Ectodermal cell (in vitro differentiated cells): ENCODE results near the gene ARHGAP15.

ENCODE experiments used
- H3K27ac ChIP-seq: 2 replicates; pipeline ENCODE4 v1.7.0; 2013; ENCODE audit warnings: mild to moderate bottlenecking, low read depth, low read length; ENCODE audit not compliant: insufficient read depth, poor library complexity, severe bottlenecking
- H3K27me3 ChIP-seq: 2 replicates; pipeline ENCODE4 v1.7.0; 2013; ENCODE audit warnings: mild to moderate bottlenecking, low read length; ENCODE audit not compliant: insufficient read depth, control insufficient read depth, poor library complexity, severe bottlenecking
- H3K36me3 ChIP-seq: one replicate; pipeline ENCODE4 v1.7.0; 2013; ENCODE audit warnings: low read length; ENCODE audit not compliant: control insufficient read depth, insufficient read depth
- H3K4me1 ChIP-seq: one replicate; pipeline ENCODE4 v1.7.0; 2013; ENCODE audit warnings: low read length; ENCODE audit not compliant: control insufficient read depth, insufficient read depth
- H3K4me3 ChIP-seq: 2 replicates; pipeline ENCODE4 v1.7.0; 2013; ENCODE audit warnings: low read depth, low read length, control low read depth; ENCODE audit not compliant: insufficient read depth
- H3K9me3 ChIP-seq: 2 replicates; pipeline ENCODE4 v1.7.0; 2013; ENCODE audit warnings: mild to moderate bottlenecking, low read length, moderate library complexity; ENCODE audit not compliant: control insufficient read depth
- WGBS, 2 experiments: methylation state at CpG; one replicate each; pipeline ENCODE4 v1.1.7; 2013; ENCODE audit warnings: missing lambda C conversion rate in 2 of 2; 5-methylcytosine and 5-hydroxymethylcytosine counted together

Gene ARHGAP15

DNA sequence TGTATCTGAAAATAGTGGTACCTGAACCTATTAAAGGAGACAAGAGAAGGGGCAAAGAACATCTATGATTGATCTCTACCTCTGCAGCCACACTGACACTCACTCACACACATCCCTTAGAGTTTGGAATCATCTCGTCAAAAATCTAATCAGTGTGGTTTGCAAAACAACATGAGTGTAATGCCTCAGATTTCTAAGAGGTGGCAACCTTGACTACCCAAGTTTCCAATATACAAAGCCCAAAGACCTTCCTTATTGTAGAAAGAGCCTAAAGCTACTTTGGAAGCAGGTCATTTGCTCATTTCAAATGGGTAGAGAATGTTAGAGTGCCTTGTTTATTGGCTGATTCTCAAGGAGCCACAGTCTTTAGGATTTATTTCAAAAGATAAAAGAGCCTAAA lies 444.9 kb downstream of the ARHGAP15 start:
- Histone ChIP-seq H3K27ac (no peak overlapping the region), H3K9me3 (no peaks in the 10 kb centered on the region), H3K4me3 (no peak overlapping the region), H3K27me3 (no peaks in the 10 kb centered on the region), H3K36me3 (no peaks in the 10 kb centered on the region), H3K4me1 (no peaks in the 10 kb centered on the region)
- 74 to 85% methylated on average over 1 of the region's 1 CpG for WGBS, 2 experiments

GRCh38 chr2:143575340-143575739 lies 446.1 kb downstream of the ARHGAP15 start:
- Histone ChIP-seq H3K36me3 (no peaks in the 10 kb centered on the region), H3K27me3 (no peaks in the 10 kb centered on the region), H3K9me3 (no peaks in the 10 kb centered on the region), H3K27ac (no peak overlapping the region), H3K4me3 (no peak overlapping the region), H3K4me1 (no peaks in the 10 kb centered on the region)
- 71 to 82% methylated on average over 3 of the region's 3 CpGs for WGBS, 2 experiments

GRCh38 chr2:143577489-143577888 lies 448.3 kb downstream of the ARHGAP15 start:
- Histone ChIP-seq H3K4me3 (no peak overlapping the region), H3K27ac (no peak overlapping the region), H3K36me3 (no peaks in the 10 kb centered on the region), H3K4me1 (no peaks in the 10 kb centered on the region), H3K9me3 (no peaks in the 10 kb centered on the region), H3K27me3 (no peaks in the 10 kb centered on the region)
- WGBS, 2 experiments = 93% methylated on average over 2 of the region's 2 CpGs

- WGBS, 2 experiments = 82 to 94% methylated on average over 4 of the region's 4 CpGs
- H3K4me1 ChIP-seq = no peaks in the 10 kb centered on the region
- H3K36me3 ChIP-seq = no peaks in the 10 kb centered on the region
- H3K27ac ChIP-seq = no peak overlapping the region
- H3K4me3 ChIP-seq = no peak overlapping the region
- H3K27me3 ChIP-seq = no peaks in the 10 kb centered on the region
- H3K9me3 ChIP-seq = no peaks in the 10 kb centered on the region
Measured at GRCh38 chr2:143579456-143579855, 450.2 kb downstream of the ARHGAP15 start.

DNA sequence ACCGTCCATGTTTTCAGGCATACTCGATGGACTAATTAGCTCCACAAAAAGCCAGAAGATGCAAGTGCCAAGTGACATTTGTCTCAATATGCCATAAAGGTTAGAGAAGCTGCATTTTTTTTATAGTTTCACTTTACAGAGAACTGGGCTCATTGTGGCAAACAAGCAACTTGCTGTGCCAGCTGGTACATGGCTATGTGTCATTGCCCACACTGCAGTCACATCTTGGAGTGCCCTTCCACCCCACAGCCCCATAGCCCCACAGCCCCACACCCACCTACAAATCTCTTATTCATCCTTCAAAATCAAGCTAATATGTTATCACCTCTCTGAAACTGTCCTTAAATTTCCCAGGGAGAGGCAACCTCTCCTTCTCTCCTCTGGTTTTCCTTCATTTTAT lies 451.9 kb downstream of the ARHGAP15 start:
- 95% methylated on average over 2 of the region's 2 CpGs for WGBS, 2 experiments
- no peaks in the 10 kb centered on the region for H3K36me3 ChIP-seq
- no peak overlapping the region for H3K27ac ChIP-seq
- H3K4me1 ChIP-seq = no peaks in the 10 kb centered on the region
- no peaks in the 10 kb centered on the region for H3K9me3 ChIP-seq
- no peaks in the 10 kb centered on the region for H3K27me3 ChIP-seq
- no peak overlapping the region for H3K4me3 ChIP-seq

DNA sequence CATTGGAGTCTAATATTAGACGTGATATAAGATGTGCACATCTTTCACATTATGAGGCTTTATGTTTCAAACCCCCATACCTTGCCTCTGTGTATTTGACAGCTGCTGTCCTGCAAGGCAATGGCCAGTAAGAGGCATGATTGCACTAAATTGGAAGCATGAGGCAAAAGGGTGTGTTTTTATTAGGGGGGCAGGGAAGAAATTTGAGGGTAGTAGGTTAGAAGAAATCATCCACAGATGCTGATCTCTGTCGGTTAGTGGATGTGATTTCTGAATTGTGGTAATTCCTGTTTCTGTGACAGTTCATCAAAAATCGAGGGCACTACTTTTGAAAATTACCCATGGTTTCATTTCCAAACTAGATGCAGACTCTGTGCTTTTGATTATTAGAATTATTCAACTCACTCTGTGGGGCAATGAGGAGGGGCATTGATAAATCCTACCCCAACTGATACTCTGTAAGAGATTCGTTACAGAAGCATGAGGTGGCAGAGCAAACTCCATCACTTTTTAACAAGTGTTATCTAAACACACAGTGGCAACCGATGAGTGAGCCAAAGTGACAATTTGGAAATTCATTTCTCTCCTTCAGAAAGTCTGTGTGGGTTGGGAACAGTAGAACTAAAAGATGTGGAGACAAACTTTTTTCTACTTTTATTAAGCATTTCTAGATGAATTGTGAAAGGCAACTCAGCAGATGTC lies 453.0 kb downstream of the ARHGAP15 start:
- H3K4me3 ChIP-seq = no peak overlapping the region
- H3K9me3 ChIP-seq = no peaks in the 10 kb centered on the region
- no peaks in the 10 kb centered on the region for H3K4me1 ChIP-seq
- 87 to 90% methylated on average over 5 of the region's 5 CpGs for WGBS, 2 experiments
- no peak overlapping the region for H3K27ac ChIP-seq
- no peaks in the 10 kb centered on the region for H3K36me3 ChIP-seq
- H3K27me3 ChIP-seq = no peaks in the 10 kb centered on the region

DNA sequence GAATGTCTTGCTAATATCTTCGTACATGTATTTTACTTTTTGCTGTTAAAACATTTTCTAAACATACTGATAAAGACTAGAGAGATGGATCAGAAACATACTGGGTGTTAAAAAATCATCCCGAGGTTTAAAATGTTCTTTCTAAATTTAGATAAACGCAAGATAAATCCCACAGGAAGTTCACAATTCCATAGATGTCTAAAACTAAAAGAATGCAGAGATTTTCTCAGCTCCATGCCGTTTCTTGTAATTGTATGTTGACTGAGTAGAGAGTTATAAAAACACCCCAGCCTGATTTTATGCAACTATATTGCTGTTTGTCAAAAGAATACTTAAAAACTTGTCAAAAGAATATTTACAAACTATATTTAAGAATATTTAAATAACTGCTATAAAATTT lies 455.7 kb downstream of the ARHGAP15 start:
- WGBS, 2 experiments = 50% methylated on average over 2 of the region's 4 CpGs; no CpG with 5 or more reads in 1 of the 2 experiments
- H3K36me3 ChIP-seq = no peaks in the 10 kb centered on the region
- H3K4me1 ChIP-seq = no peaks in the 10 kb centered on the region
- H3K4me3 ChIP-seq = no peak overlapping the region
- no peaks in the 10 kb centered on the region for H3K27me3 ChIP-seq
- H3K27ac ChIP-seq = no peak overlapping the region
- no peaks in the 10 kb centered on the region for H3K9me3 ChIP-seq

DNA sequence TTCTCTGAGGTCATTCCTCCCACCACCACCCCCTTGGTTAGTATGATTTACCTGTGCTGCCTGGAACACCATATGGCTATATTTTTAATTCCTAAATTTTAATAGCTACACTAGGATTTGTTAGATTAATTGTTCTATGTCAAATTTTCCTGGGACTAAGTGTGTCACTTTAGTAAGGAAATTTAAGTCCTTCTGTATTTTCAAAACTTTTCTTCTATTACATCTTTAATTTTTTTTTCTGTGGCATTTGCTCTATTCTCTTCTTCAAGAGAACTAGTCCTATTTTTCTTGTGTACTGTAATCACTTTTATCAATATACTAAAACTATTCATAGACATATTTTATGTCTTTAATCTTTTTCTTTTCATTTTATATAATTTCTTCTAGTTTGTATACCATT lies 456.9 kb downstream of the ARHGAP15 start:
- Histone ChIP-seq H3K36me3 (no peaks in the 10 kb centered on the region), H3K4me3 (no peak overlapping the region), H3K9me3 (no peaks in the 10 kb centered on the region), H3K27ac (no peak overlapping the region), H3K4me1 (no peaks in the 10 kb centered on the region), H3K27me3 (no peaks in the 10 kb centered on the region)

DNA sequence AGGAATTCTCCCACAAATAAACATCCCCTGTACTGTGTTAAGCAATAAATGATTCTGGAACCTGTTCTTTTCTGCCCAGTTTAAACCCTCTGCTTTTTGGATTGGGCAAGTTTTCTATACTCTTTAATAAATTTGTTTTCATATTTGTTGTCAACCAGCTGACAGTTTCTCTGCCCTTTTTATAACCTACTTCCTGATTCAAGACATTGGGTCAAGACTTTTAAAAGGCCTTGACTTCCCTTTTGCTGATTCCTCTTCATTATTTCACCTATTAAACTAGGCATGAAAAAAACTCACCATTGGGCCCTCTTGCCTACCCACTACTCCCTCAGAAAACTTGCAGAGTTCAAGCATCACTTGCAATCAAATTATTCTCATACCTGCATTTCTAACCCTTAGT lies 459.5 kb downstream of the ARHGAP15 start:
- H3K4me3 ChIP-seq = no peak overlapping the region
- H3K27me3 ChIP-seq = no peaks in the 10 kb centered on the region
- no peaks in the 10 kb centered on the region for H3K36me3 ChIP-seq
- H3K4me1 ChIP-seq = no peaks in the 10 kb centered on the region
- H3K9me3 ChIP-seq = no peaks in the 10 kb centered on the region
- no peak overlapping the region for H3K27ac ChIP-seq

- no peak overlapping the region for H3K27ac ChIP-seq
- no peak overlapping the region for H3K4me3 ChIP-seq
- H3K4me1 ChIP-seq = no peaks in the 10 kb centered on the region
- no peaks in the 10 kb centered on the region for H3K9me3 ChIP-seq
- H3K27me3 ChIP-seq = no peaks in the 10 kb centered on the region
- H3K36me3 ChIP-seq = no peaks in the 10 kb centered on the region
- WGBS, 2 experiments = 97 to 99% methylated on average over 6 to 7 of the region's 7 CpGs
Measured at GRCh38 chr2:143594161-143594560, 464.9 kb downstream of the ARHGAP15 start.

DNA sequence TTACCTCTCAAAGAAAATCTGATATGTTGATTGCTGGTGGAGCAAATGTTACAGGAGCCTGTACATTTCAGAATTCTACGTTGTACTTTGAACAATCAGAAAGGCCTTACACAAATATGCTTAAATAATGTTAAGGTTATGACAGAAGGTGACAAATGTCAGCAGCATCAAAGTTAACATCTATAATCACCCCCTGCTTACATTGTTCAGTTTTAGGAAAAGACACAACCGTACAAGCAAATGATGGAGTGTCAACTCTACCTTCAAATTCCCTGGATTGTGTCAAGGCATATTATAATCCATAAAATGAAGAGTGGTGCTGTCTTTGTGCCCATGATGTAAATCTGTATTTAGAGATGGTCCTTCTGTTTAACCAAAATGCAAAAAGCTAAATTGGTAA lies 465.5 kb downstream of the ARHGAP15 start:
- no peak overlapping the region for H3K4me3 ChIP-seq
- no peaks in the 10 kb centered on the region for H3K4me1 ChIP-seq
- no peak overlapping the region for H3K27ac ChIP-seq
- H3K27me3 ChIP-seq = no peaks in the 10 kb centered on the region
- 0% methylated on average over 1 of the region's 2 CpGs; no CpG with 5 or more reads in 1 of the 2 experiments for WGBS, 2 experiments
- no peaks in the 10 kb centered on the region for H3K36me3 ChIP-seq
- no peaks in the 10 kb centered on the region for H3K9me3 ChIP-seq
